HG03060 (cell line): ENCODE results near the gene RNU1-1.
"Not testable (repeated sequence)": the region's sequence is repeated elsewhere in the genome, so short reads cannot be mapped to it uniquely, and the experiment has no call there.

Experiments
- ATAC-seq: cut with Tn5 transposase; IDR thresholded peaks from one replicate; pipeline ENCODE4 v1.9.1; 2021; ENCODE audit warnings: low read depth, moderate number of reproducible peaks; ENCODE audit not compliant: unreplicated experiment

The RNU1-1 gene

GRCh38 chr1:16525769-16526168 is 11.7 kb upstream of the RNU1-1 start:
- ATAC-seq, result not testable (repeated sequence)

- not testable (repeated sequence) for ATAC-seq
These were observed 7.6 kb upstream of the RNU1-1 start for GRCh38 chr1:16521679-16522078.

GRCh38 chr1:16521288-16521583 is 7.2 kb upstream of the RNU1-1 start:
- no peak for ATAC-seq

- not testable (repeated sequence) for ATAC-seq
These were observed 6.6 kb upstream of the RNU1-1 start for GRCh38 chr1:16520435-16521287.

- not testable (repeated sequence) for ATAC-seq
These were observed 5.3 kb upstream of the RNU1-1 start for GRCh38 chr1:16519255-16519951.

- not testable (repeated sequence) for ATAC-seq
These were observed 4.8 kb upstream of the RNU1-1 start for GRCh38 chr1:16518913-16519254.

GRCh38 chr1:16516694-16517410 is 2.8 kb upstream of the RNU1-1 start:
- ATAC-seq, result not testable (repeated sequence)

- peak; percentile 90 for ATAC-seq
These were observed 526 bp downstream of the RNU1-1 start for GRCh38 chr1:16513412-16514106.

- ATAC-seq, result not testable (repeated sequence)
These were observed 1.3 kb downstream of the RNU1-1 start for GRCh38 chr1:16512624-16513411.

GRCh38 chr1:16511926-16512325 is 2.2 kb downstream of the RNU1-1 start:
- not testable (repeated sequence) for ATAC-seq

GRCh38 chr1:16508861-16509445 is 5.1 kb downstream of the RNU1-1 start:
- not testable (repeated sequence) for ATAC-seq

GRCh38 chr1:16506364-16507136 is 7.5 kb downstream of the RNU1-1 start:
- ATAC-seq, result not testable (repeated sequence)

- not testable (repeated sequence) for ATAC-seq
These were observed 8.2 kb downstream of the RNU1-1 start for GRCh38 chr1:16505870-16506269.

- no peak for ATAC-seq
These were observed 10.6 kb downstream of the RNU1-1 start for GRCh38 chr1:16503494-16503893.

- not testable (repeated sequence) for ATAC-seq
These were observed 12.6 kb downstream of the RNU1-1 start for GRCh38 chr1:16501446-16501845.

- ATAC-seq, result not testable (repeated sequence)
These were observed 13.1 kb downstream of the RNU1-1 start for GRCh38 chr1:16500975-16501374.

- not testable (repeated sequence) for ATAC-seq
These were observed 13.6 kb downstream of the RNU1-1 start for GRCh38 chr1:16500466-16500865.

- ATAC-seq, result no peak
These were observed 15.3 kb downstream of the RNU1-1 start for GRCh38 chr1:16498573-16499413.
